Measurements from ENCODE around the gene PCDHGA7. TPM values are rescaled to one million over a fixed set of nuclear protein-coding genes. Genes with fewer than 3 reads are reported as not detected.

The PCDHGA7 gene
- total RNA-seq, 1 donor from 2014 or later: 0.89 TPM

GRCh38 chr5:141412854-141413539 lies 30.5 kb downstream of the PCDHGA7 start, which contains the start of gene PCDHGA10:
Gene PCDHGA10 (plus strand): TSS chr5:141412987. CDS start chr5:141413176, 189 bp downstream.

GRCh38 chr5:141417494-141418172 lies 35.1 kb downstream of the PCDHGA7 start, which contains the start of gene PCDHGB7:
Gene PCDHGB7 (plus strand): TSS chr5:141417677. CDS start chr5:141417860, 183 bp downstream.

DNA sequence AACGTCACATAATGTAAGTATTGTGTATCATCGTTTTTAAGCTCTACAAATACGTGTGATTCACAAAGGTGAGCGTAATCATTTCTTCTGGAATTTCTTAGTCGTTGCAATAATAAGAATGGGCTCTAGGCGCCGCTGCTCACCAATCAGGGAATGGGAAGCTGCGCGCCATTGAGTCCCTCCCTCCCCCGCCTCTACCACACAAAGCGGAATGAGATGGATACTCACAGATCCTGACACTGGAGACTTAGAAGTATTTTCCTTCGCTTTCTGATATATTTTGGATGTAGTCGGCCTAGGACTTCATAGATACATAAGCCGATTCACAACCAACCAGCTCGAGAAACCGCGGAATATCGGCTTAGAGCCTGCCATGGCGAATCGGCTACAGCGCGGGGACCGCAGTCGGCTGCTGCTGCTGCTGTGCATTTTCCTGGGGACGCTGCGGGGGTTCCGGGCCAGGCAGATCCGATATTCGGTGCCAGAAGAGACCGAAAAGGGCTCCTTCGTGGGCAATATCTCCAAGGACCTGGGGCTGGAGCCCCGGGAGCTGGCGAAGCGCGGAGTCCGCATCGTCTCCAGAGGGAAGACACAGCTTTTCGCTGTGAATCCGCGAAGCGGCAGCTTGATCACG lies 38.4 kb downstream of the PCDHGA7 start, which contains the start of gene PCDHGA11:
Gene PCDHGA11 (plus strand): TSS at position 197 of the 634 bp plus-strand sequence. CDS start 177 bp downstream, at position 374.

DNA sequence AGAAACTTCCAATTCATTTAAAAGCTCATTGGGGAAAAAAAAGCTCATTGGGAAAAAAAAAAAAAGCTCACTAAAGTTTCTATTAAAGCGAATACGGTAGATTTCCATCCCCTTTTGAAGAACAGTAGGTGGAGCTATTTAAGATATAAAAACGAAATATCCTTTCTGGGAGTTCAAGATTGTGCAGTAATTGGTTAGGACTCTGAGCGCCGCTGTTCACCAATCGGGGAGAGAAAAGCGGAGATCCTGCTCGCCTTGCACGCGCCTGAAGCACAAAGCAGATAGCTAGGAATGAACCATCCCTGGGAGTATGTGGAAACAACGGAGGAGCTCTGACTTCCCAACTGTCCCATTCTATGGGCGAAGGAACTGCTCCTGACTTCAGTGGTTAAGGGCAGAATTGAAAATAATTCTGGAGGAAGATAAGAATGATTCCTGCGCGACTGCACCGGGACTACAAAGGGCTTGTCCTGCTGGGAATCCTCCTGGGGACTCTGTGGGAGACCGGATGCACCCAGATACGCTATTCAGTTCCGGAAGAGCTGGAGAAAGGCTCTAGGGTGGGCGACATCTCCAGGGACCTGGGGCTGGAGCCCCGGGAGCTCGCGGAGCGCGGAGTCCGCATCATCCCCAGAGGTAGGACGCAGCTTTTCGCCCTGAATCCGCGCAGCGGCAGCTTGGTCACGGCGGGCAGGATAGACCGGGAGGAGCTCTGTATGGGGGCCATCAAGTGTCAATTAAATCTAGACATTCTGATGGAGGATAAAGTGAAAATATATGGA lies 48.0 kb downstream of the PCDHGA7 start, which contains the start of gene PCDHGA12:
Gene PCDHGA12 (plus strand): TSS at position 176 of the 782 bp plus-strand sequence. CDS start 253 bp downstream, at position 429.

Other genes with a start within 250 kb of the PCDHGA7 start
- under 0.01 TPM in 1 of 2 replicates, not detected in the other for gene PCDHB5, start 247.5 kb upstream of the PCDHGA7 start, total RNA-seq
- not detected in 2 replicates for gene PCDHB6, start 232.7 kb upstream of the PCDHGA7 start, total RNA-seq
- gene PCDHB7, start 210.1 kb upstream of the PCDHGA7 start, total RNA-seq: under 0.01 and 1.4 TPM in 2 replicates
- gene PCDHB8, start 205.0 kb upstream of the PCDHGA7 start, total RNA-seq: not detected in 2 replicates
- under 0.01 TPM in 2 replicates for gene PCDHB16, start 200.4 kb upstream of the PCDHGA7 start, total RNA-seq
- gene PCDHB9, start 195.6 kb upstream of the PCDHGA7 start, total RNA-seq: 0.18 TPM in 1 of 2 replicates, not detected in the other
- 0.58 TPM in 1 of 2 replicates, not detected in the other for gene PCDHB10, start 190.4 kb upstream of the PCDHGA7 start, total RNA-seq
- gene PCDHB11, start 183.1 kb upstream of the PCDHGA7 start, total RNA-seq: not detected in 2 replicates
- not detected in 2 replicates for gene PCDHB12, start 174.0 kb upstream of the PCDHGA7 start, total RNA-seq
- gene PCDHB13, start 168.8 kb upstream of the PCDHGA7 start, total RNA-seq: under 0.01 TPM in 1 of 2 replicates, not detected in the other
- under 0.01 and 1.7 TPM in 2 replicates for gene PCDHB14, start 159.4 kb upstream of the PCDHGA7 start, total RNA-seq
- 0.35 TPM in 1 of 2 replicates, not detected in the other for gene PCDHB15, start 137.3 kb upstream of the PCDHGA7 start, total RNA-seq
- gene SLC25A2, start 78.7 kb upstream of the PCDHGA7 start, total RNA-seq: under 0.01 TPM in 1 of 2 replicates, not detected in the other
- 45.8 and 59.5 TPM in 2 replicates for gene TAF7, start 62.0 kb upstream of the PCDHGA7 start, total RNA-seq
- gene PCDHGA1, start 52.2 kb upstream of the PCDHGA7 start, total RNA-seq: 0.29 TPM in 1 of 2 replicates, not detected in the other
- gene PCDHGA2, start 44.0 kb upstream of the PCDHGA7 start, total RNA-seq: 0.53 and 1.4 TPM in 2 replicates
- gene PCDHGA3, start 38.9 kb upstream of the PCDHGA7 start, total RNA-seq: 0.18 TPM in 1 of 2 replicates, not detected in the other
- 0.35 TPM in 1 of 2 replicates, not detected in the other for gene PCDHGB1, start 32.6 kb upstream of the PCDHGA7 start, total RNA-seq
- gene PCDHGA4, start 27.7 kb upstream of the PCDHGA7 start, total RNA-seq: 0.58 and 2.1 TPM in 2 replicates
- gene PCDHGB2, start 22.7 kb upstream of the PCDHGA7 start, total RNA-seq: 0.53 and 0.86 TPM in 2 replicates
- gene PCDHGA5, start 18.6 kb upstream of the PCDHGA7 start, total RNA-seq: 0.29 and 0.89 TPM in 2 replicates
- gene PCDHGB3, start 12.5 kb upstream of the PCDHGA7 start, total RNA-seq: 0.58 and 0.71 TPM in 2 replicates
- gene PCDHGA6, start 8.9 kb upstream of the PCDHGA7 start, total RNA-seq: 0.86 and 1.4 TPM in 2 replicates
- gene PCDHGB4, start 5.0 kb downstream of the PCDHGA7 start, total RNA-seq: 3.9 and 4.6 TPM in 2 replicates
- 0.71 and 0.86 TPM in 2 replicates for gene PCDHGA8, start 9.9 kb downstream of the PCDHGA7 start, total RNA-seq
- gene PCDHGB5, start 15.2 kb downstream of the PCDHGA7 start, total RNA-seq: 6.7 and 7.2 TPM in 2 replicates
- 0.86 and 1.9 TPM in 2 replicates for gene PCDHGA9, start 20.0 kb downstream of the PCDHGA7 start, total RNA-seq
- 0.29 and 0.89 TPM in 2 replicates for gene PCDHGB6, start 25.3 kb downstream of the PCDHGA7 start, total RNA-seq
- 4.3 and 4.6 TPM in 2 replicates for gene PCDHGA10, start 30.2 kb downstream of the PCDHGA7 start, total RNA-seq
- 4.3 and 6.0 TPM in 2 replicates for gene PCDHGB7, start 34.9 kb downstream of the PCDHGA7 start, total RNA-seq
- gene PCDHGA11, start 38.3 kb downstream of the PCDHGA7 start, total RNA-seq: 5.3 and 8.4 TPM in 2 replicates
- gene PCDHGA12, start 47.8 kb downstream of the PCDHGA7 start, total RNA-seq: 14.9 and 15.6 TPM in 2 replicates
- 38.6 TPM in 2 replicates for gene PCDHGC3, start 93.2 kb downstream of the PCDHGA7 start, total RNA-seq
- under 0.01 and 0.58 TPM in 2 replicates for gene PCDHGC4, start 102.3 kb downstream of the PCDHGA7 start, total RNA-seq
- gene PCDHGC5, start 106.3 kb downstream of the PCDHGA7 start, total RNA-seq: 0.71 and 1.2 TPM in 2 replicates
- 36.6 and 46.8 TPM in 2 replicates for gene DIAPH1, start 236.3 kb downstream of the PCDHGA7 start, total RNA-seq